GM06990 (cell line): ENCODE measurements around the gene DSEL.

Experiments
- DNase-seq: peaks from one replicate; pipeline ENCODE4 v3.0.0-alpha.2; 2011; ENCODE audit not compliant: insufficient read length; ENCODE audit errors: extremely low read depth
- H3K27me3 ChIP-seq: replicated peaks from 2 replicates; pipeline ENCODE4 v1.6.0; 2011; ENCODE audit warnings: low read length; ENCODE audit not compliant: control insufficient read depth, insufficient read depth
- H3K36me3 ChIP-seq: 2 replicates; pipeline ENCODE4 v1.5.1; 2011; ENCODE audit warnings: low read length; ENCODE audit not compliant: control insufficient read depth, insufficient read depth
- H3K4me3 ChIP-seq: replicated peaks from 2 replicates; pipeline ENCODE4 v1.5.1; 2011; ENCODE audit warnings: low read depth, mild to moderate bottlenecking, control low read depth, low read length
- TF ChIP-seq, protein P1 (sequence below): IDR thresholded peaks from 2 replicates; pipeline ENCODE4 v1.5.1; 2011; ENCODE audit warnings: low read length, control low read depth, mild to moderate bottlenecking, inconsistent platforms; ENCODE audit not compliant: insufficient read depth, poor library complexity, severe bottlenecking

DSEL gene

GRCh38 chr18:67518566-67518965 is 2.0 kb upstream of the DSEL start:
- no peak overlapping the region for H3K4me3 ChIP-seq
- DNase-seq, result no peak
- H3K27me3 ChIP-seq, result no peaks in the 10 kb centered on the region
- H3K36me3 ChIP-seq, result no peaks in the 10 kb centered on the region
- TF ChIP-seq, protein P1, sequence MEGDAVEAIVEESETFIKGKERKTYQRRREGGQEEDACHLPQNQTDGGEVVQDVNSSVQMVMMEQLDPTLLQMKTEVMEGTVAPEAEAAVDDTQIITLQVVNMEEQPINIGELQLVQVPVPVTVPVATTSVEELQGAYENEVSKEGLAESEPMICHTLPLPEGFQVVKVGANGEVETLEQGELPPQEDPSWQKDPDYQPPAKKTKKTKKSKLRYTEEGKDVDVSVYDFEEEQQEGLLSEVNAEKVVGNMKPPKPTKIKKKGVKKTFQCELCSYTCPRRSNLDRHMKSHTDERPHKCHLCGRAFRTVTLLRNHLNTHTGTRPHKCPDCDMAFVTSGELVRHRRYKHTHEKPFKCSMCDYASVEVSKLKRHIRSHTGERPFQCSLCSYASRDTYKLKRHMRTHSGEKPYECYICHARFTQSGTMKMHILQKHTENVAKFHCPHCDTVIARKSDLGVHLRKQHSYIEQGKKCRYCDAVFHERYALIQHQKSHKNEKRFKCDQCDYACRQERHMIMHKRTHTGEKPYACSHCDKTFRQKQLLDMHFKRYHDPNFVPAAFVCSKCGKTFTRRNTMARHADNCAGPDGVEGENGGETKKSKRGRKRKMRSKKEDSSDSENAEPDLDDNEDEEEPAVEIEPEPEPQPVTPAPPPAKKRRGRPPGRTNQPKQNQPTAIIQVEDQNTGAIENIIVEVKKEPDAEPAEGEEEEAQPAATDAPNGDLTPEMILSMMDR, result no peak

GRCh38 chr18:67517444-67517765 is 885 bp upstream of the DSEL start:
- TF ChIP-seq, protein P1, result no peak
- no peak for DNase-seq
- no peaks in the 10 kb centered on the region for H3K27me3 ChIP-seq
- H3K4me3 ChIP-seq, result peak overlapping the region; percentile 42; the same call in 1 of the 2 replicates
- H3K36me3 ChIP-seq, result no peaks in the 10 kb centered on the region

DNA sequence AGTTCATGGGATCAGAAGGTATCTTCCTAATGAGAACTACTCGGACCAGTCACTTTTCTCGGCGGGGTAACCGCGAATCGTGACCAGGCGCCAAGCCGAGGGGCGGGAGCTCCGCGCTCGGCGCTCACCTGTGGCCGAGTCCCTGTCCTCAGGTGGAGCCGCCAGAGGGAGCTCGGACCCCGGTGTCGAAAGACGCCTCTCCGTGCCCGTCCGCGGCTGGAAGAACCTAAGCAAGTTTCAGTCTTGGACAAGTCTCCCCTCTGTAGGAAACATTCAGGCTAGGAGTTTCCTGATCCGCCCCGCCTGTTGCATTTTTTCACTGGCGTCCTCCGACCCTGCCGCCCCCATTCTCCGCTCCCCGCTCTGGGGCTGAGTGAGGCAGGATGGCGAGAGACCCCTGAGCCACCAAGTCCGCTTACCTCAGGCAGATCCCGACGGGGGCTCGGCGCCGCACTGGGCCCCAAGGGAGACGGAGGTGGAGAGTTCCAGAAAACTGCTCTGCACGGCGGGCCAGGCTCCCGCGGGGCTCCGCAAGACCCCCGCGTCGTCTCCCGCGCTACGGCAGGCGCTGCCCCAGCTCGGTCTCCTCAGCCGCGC is 480 bp downstream of the DSEL start:
- Histone ChIP-seq H3K36me3 (no peaks in the 10 kb centered on the region), H3K27me3 (no peaks in the 10 kb centered on the region), H3K4me3 (peak overlapping the region; percentile 52)
- DNase-seq, result peak; percentile 47
- TF ChIP-seq, protein P1, result peak; percentile 59

GRCh38 chr18:67514901-67515540 is 1.5 kb downstream of the DSEL start:
- TF ChIP-seq, protein P1, result no peak
- Histone ChIP-seq H3K27me3 (no peaks in the 10 kb centered on the region), H3K4me3 (no peak overlapping the region), H3K36me3 (no peaks in the 10 kb centered on the region)
- DNase-seq, result no peak

GRCh38 chr18:67514465-67514864 is 2.1 kb downstream of the DSEL start:
- no peak overlapping the region for H3K4me3 ChIP-seq
- no peak for DNase-seq
- TF ChIP-seq, protein P1, result no peak
- no peaks in the 10 kb centered on the region for H3K36me3 ChIP-seq
- no peaks in the 10 kb centered on the region for H3K27me3 ChIP-seq
